Upper lobe of left lung (tissue), 4 donors: ENCODE results near the gene TBC1D4.

Experiments
- POLR2A ChIP-seq, 4 donors: fragments of 450-650 bp; IDR thresholded peaks; one replicate each; pipeline ENCODE4 v1.5.1; 2016 to 2017; ENCODE audit warnings: antibody characterized with exemption in 4 of 4, mild to moderate bottlenecking in 2 of 4
- POLR2AphosphoS5 ChIP-seq, 2 donors: sonication (generic); formaldehyde crosslinking; IDR thresholded peaks; one replicate each; pipeline ENCODE4 v1.5.1; 2017; ENCODE audit warnings: antibody characterized with exemption in 2 of 2
- TF ChIP-seq, protein P1 (sequence below), 6 experiments: fragments of 450-650 bp in 4 of 6; fragments of 200-600 bp in 2 of 6; sonication (generic) in 2 of 6; IDR thresholded peaks; one replicate each; pipeline ENCODE4 v1.5.1; 2016 to 2019; ENCODE audit warnings: antibody characterized with exemption in 6 of 6

DNA sequence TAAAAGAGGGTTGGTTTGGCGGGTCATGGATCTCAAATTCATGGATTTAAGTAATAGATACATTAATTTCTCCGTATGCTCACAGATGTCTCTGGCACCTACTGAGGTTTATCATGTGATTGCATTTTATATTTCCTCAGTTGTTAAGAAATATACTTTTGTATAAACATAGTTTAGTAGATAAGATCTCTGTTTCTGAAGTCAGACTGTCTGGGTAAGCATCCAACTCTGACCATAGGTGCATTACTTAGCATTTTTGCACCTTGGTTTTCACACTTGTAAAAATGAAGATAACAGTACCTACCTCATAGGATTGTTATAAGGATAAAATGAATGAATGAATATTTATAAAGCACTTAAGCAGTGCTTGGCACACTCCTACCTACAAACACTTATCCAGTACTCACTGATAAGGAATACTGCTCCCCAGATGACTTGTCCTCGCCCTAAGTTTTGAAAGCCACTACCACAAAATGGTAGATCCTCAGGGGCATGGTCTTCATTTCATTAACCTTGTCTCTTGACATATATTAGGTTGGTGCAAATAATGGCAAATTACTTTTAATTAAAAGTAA, 29.2 kb upstream of the TBC1D4 start:
- TF ChIP-seq, protein P1, sequence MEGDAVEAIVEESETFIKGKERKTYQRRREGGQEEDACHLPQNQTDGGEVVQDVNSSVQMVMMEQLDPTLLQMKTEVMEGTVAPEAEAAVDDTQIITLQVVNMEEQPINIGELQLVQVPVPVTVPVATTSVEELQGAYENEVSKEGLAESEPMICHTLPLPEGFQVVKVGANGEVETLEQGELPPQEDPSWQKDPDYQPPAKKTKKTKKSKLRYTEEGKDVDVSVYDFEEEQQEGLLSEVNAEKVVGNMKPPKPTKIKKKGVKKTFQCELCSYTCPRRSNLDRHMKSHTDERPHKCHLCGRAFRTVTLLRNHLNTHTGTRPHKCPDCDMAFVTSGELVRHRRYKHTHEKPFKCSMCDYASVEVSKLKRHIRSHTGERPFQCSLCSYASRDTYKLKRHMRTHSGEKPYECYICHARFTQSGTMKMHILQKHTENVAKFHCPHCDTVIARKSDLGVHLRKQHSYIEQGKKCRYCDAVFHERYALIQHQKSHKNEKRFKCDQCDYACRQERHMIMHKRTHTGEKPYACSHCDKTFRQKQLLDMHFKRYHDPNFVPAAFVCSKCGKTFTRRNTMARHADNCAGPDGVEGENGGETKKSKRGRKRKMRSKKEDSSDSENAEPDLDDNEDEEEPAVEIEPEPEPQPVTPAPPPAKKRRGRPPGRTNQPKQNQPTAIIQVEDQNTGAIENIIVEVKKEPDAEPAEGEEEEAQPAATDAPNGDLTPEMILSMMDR (IDR thresholded peaks at IDR 0.05), result no peak
- TF ChIP-seq POLR2A (IDR thresholded peaks at IDR 0.05) (no peak), POLR2AphosphoS5 (IDR thresholded peaks at IDR 0.05) (no peak)
